ENCODE measurements around the gene INPP4B. TPM values are rescaled to one million over a fixed set of nuclear protein-coding genes. Genes with fewer than 3 reads are reported as not detected.

Gene INPP4B
- total and polyA plus RNA-seq, 2 experiments from 2014 or later: 20.3 to 27.5 TPM

DNA sequence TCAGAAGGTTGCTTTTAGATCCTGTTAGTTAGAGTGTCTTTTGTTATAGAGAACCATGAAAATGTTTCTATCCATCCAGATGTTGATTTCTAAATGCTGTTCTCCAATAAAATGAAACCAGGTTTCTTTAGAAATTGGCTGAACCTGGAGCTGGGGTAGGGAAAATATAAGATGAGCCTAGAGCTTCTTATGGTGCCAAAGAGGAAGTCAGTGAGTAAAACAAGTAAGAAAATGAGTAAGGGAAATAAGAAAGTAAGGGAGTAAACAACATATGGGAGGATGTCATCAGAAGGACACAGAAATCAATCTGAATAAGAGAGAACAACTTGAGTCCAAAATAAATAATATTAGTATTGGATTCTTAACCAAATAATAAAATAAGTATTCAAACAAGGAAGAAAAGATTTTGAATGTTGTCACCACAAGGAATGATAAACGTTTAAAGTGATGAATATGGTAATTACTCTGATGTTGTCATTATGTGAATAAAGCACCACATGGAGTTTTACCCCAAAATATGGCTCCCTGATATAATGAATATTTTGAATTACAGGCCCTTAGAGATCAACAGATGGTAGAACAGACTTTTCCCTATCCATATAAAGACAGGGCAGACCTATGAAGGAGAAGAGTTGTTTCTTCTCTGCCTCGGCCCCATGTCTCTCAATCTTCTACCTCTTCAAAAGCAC is 703.6 kb downstream of the INPP4B start:
- no peak overlapping the region for H3K4me2 ChIP-seq (ENCODE audit: unreplicated experiment)
- no peaks in the 10 kb centered on the region for H3K9me2 ChIP-seq (ENCODE audit: insufficient read depth)
- TF ChIP-seq EZH2 (IDR thresholded peaks at IDR 0.05; ENCODE audit: insufficient read depth, poor library complexity, severe bottlenecking) (no peak), EZH2phosphoT487 (IDR thresholded peaks at IDR 0.05; ENCODE audit: insufficient read depth, low read depth) (no peak)
- H3K79me2 ChIP-seq (ENCODE audit: insufficient read depth): no peaks in the 10 kb centered on the region
- H3K4me1 ChIP-seq (ENCODE audit: insufficient read depth): peaks cover 10% of the 10 kb centered on the region
- in situ Hi-C loops (cut with MboI): no loop called here
- H3K4me3 ChIP-seq: no peak overlapping the region
- 74 to 79% methylated on average over 2 of the region's 2 CpGs for WGBS, 2 experiments (ENCODE audit: low coverage in 1 of 2, low lambda C conversion rate in 2 of 2, missing lambda C conversion rate in 2 of 2)
- H3K36me3 ChIP-seq (ENCODE audit: low read depth): peaks cover 7% of the 10 kb centered on the region; the same call in 1 of the 2 replicates
- H3K9me3 ChIP-seq (ENCODE audit: low read depth): no peaks in the 10 kb centered on the region
- H3K27ac ChIP-seq: no peak overlapping the region
- no peaks in the 10 kb centered on the region for H3K27me3 ChIP-seq (replicated peaks; ENCODE audit: insufficient read depth)
- no peak overlapping the region for H3K9ac ChIP-seq
- H4K20me1 ChIP-seq (ENCODE audit: insufficient read depth): no peaks in the 10 kb centered on the region
- DNase-seq: no peak
- 0 out of 2 replicates have a peak, but pooled peaks cover 7% of the 10 kb centered on the region for H3F3A ChIP-seq (ENCODE audit: insufficient read depth)
- no peak overlapping the region for H2AFZ ChIP-seq

DNA sequence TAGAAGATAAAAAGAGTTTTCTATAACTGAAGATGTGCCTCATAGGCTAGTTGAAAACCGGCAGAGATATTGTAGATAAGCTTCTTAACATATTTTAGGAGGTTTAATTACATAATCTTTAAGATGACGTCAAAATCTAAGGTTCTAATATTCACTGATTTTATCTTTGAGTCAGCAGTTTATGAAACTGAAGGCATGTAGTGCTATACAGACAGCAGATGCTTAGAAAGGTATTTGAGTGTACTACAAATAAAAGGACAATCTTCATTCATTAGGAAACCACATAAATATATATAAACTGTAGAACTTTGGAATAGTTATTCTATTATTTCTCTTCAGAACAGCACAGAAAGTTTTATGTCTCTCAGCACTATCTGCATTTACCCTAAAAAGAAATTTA is 704.9 kb downstream of the INPP4B start:
- Histone ChIP-seq H3K9me3 (ENCODE audit: low read depth) (no peaks in the 10 kb centered on the region), H3K9me2 (ENCODE audit: insufficient read depth) (no peaks in the 10 kb centered on the region), H3K27me3 (replicated peaks; ENCODE audit: insufficient read depth) (no peaks in the 10 kb centered on the region), H3K36me3 (ENCODE audit: low read depth) (peaks cover 7% of the 10 kb centered on the region; the same call in 1 of the 2 replicates), H3K4me3 (no peak overlapping the region), H3K4me1 (ENCODE audit: insufficient read depth) (peaks cover 10% of the 10 kb centered on the region), H4K20me1 (ENCODE audit: insufficient read depth) (no peaks in the 10 kb centered on the region), H3K27ac (no peak overlapping the region), H3F3A (ENCODE audit: insufficient read depth) (0 out of 2 replicates have a peak, but pooled peaks cover 7% of the 10 kb centered on the region), H2AFZ (no peak overlapping the region), H3K79me2 (ENCODE audit: insufficient read depth) (no peaks in the 10 kb centered on the region), H3K4me2 (ENCODE audit: unreplicated experiment) (no peak overlapping the region), H3K9ac (no peak overlapping the region)
- 79 to 81% methylated on average over 2 of the region's 2 CpGs for WGBS, 2 experiments (ENCODE audit: low coverage in 1 of 2, low lambda C conversion rate in 2 of 2, missing lambda C conversion rate in 2 of 2)
- no peak for DNase-seq
- TF ChIP-seq EZH2phosphoT487 (IDR thresholded peaks at IDR 0.05; ENCODE audit: insufficient read depth, low read depth) (no peak), EZH2 (IDR thresholded peaks at IDR 0.05; ENCODE audit: insufficient read depth, poor library complexity, severe bottlenecking) (no peak)
- in situ Hi-C loops (cut with MboI): no loop called here

DNA sequence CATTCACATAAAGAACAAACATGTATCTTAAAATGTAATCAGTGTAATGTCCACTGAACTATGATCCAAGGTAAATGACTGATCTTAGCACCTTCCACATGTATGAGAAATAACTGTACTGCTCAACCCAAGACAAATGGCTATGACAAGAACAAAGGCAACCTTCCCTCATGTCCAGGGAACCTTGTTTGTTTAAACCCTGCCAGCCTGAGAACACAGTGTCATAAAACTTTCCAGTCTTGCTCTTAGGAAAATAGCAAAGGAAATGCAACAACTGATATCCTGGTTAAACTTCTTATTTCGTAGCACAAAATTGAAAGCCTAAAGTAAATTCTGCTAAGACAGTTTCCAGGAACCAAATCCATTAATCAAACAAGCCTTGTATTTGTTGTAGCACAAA is 715.4 kb downstream of the INPP4B start:
- in situ Hi-C loops (cut with MboI): loop anchor here (10.0 kb wide), 1 partner anchor 714 kb away; the partner anchor contains the start of gene INPP4B
- Histone ChIP-seq H3K4me1 (ENCODE audit: insufficient read depth) (peaks cover 18% of the 10 kb centered on the region; the same call in 1 of the 2 replicates), H3K27me3 (replicated peaks; ENCODE audit: insufficient read depth) (no peaks in the 10 kb centered on the region), H3K27ac (no peak overlapping the region), H3F3A (ENCODE audit: insufficient read depth) (0 out of 2 replicates have a peak, but pooled peaks cover 7% of the 10 kb centered on the region), H3K4me2 (ENCODE audit: unreplicated experiment) (no peak overlapping the region), H3K9me2 (ENCODE audit: insufficient read depth) (no peaks in the 10 kb centered on the region), H3K36me3 (ENCODE audit: low read depth) (no peaks in the 10 kb centered on the region), H2AFZ (no peak overlapping the region), H3K4me3 (no peak overlapping the region), H3K9me3 (ENCODE audit: low read depth) (no peaks in the 10 kb centered on the region), H3K79me2 (ENCODE audit: insufficient read depth) (no peaks in the 10 kb centered on the region), H4K20me1 (ENCODE audit: insufficient read depth) (no peaks in the 10 kb centered on the region), H3K9ac (no peak overlapping the region)
- DNase-seq: no peak
- TF ChIP-seq EZH2phosphoT487 (IDR thresholded peaks at IDR 0.05; ENCODE audit: insufficient read depth, low read depth): no peak
- TF ChIP-seq EZH2 (IDR thresholded peaks at IDR 0.05; ENCODE audit: insufficient read depth, poor library complexity, severe bottlenecking): no peak
- WGBS, 2 experiments (ENCODE audit: low coverage in 1 of 2, low lambda C conversion rate in 2 of 2, missing lambda C conversion rate in 2 of 2): 96 to 98% methylated on average over 1 of the region's 1 CpG

DNA sequence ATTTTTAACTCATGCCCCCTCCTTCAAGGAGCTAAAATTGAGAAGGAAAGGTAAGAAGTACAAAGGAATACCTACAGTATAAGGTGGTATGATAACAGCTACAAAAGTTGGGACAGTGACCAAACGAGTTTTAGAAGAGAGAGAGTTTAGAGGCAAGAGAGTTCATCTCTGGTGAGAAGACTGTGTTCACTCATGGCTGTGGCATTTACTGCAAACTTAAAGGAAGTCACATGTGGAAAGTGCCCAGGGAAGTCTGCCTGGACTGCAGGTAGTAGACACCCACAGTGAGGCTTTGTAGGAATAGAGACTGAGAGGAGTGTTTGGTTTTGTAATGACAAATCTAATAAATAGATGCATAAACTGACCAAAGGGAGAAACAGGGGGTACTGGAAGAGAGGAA is 716.2 kb downstream of the INPP4B start:
- Histone ChIP-seq H3K4me2 (ENCODE audit: unreplicated experiment) (no peak overlapping the region), H3K9me3 (ENCODE audit: low read depth) (no peaks in the 10 kb centered on the region), H3K9me2 (ENCODE audit: insufficient read depth) (no peaks in the 10 kb centered on the region), H3K36me3 (ENCODE audit: low read depth) (no peaks in the 10 kb centered on the region), H3K27me3 (replicated peaks; ENCODE audit: insufficient read depth) (no peaks in the 10 kb centered on the region), H3K4me1 (ENCODE audit: insufficient read depth) (peaks cover 18% of the 10 kb centered on the region; the same call in 1 of the 2 replicates), H2AFZ (no peak overlapping the region), H3K27ac (no peak overlapping the region), H3K79me2 (ENCODE audit: insufficient read depth) (no peaks in the 10 kb centered on the region), H4K20me1 (ENCODE audit: insufficient read depth) (no peaks in the 10 kb centered on the region), H3F3A (ENCODE audit: insufficient read depth) (0 out of 2 replicates have a peak, but pooled peaks cover 7% of the 10 kb centered on the region), H3K4me3 (no peak overlapping the region), H3K9ac (no peak overlapping the region)
- 100% methylated on average over 1 of the region's 1 CpG for WGBS, 2 experiments (ENCODE audit: low coverage in 1 of 2, low lambda C conversion rate in 2 of 2, missing lambda C conversion rate in 2 of 2)
- TF ChIP-seq EZH2 (IDR thresholded peaks at IDR 0.05; ENCODE audit: insufficient read depth, poor library complexity, severe bottlenecking) (no peak), EZH2phosphoT487 (IDR thresholded peaks at IDR 0.05; ENCODE audit: insufficient read depth, low read depth) (no peak)
- in situ Hi-C loops (cut with MboI): loop anchor here (10.0 kb wide), 1 partner anchor 715 kb away; the partner anchor contains the start of gene INPP4B
- peak; percentile 4 for DNase-seq

All from GM23248 (cell line).